SHP77 (cell line): ENCODE results near the gene OAS2.
A peak's percentile ranks its signal among the peaks of the same experiment; 100 is the strongest.

Source experiments
- DNase-seq, 2 experiments: peaks; one replicate each; lab custom pipeline; 2025; lab: John Stamatoyannopoulos, UW

Gene OAS2

DNA sequence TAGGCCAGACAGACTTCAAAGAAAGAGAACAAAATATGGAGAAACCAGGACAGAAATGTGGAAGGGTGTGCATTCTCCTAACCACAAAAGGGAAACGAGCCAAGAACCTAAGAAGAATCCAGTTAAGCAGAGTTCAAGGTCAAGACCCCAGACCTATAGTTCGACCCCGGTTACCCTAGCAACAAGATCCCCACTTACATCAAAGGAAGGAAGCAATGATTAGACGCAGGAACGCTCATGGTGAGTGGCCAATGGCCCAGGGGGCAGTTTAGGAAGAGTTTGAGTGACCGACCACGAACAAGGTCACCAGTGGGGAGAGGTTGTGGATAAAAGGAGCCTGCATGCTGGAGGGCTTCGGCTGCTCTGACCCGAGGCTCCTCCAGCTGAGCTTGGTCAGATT is 36.2 kb downstream of the OAS2 start:
- DNase-seq, result no peak

DNA sequence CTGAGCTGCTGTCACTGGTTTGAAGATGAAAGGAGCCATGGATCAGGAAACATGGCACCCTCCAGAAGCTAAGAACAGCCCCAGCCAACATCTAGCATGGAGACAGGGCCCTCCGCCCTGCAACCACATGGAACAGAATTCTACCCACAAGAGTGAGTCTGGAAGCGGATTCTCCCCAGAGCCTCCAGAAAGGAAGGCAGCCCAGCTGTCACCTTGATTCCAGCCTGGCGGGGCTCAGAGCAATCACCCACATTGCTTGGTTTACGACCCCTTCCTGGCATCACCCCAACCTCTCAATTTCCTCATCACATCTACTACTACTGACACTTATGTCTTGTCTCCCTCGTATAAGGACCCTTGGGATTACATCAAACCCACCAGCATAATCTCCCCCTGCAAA is 38.5 kb downstream of the OAS2 start:
- DNase-seq, result no peak

DNA sequence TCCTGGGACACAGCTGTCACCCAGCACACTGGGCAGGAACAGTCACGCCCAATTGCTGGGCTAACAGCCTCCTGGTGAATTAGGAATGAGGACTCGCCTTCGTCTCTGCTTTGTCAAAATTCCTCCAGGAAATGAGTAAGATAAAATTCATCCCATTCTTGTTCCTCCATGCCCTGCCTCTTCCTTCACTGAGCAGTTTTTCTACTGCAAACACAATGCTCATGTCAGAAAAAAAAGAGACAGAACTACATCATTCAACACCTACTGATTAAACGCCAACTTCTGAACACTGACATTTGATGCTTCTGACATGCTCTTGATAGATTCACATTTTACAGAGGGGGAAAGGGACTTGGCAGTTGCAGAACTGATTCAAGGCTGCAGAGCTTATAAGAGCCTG is 40.7 kb downstream of the OAS2 start:
- DNase-seq, result no peak

DNA sequence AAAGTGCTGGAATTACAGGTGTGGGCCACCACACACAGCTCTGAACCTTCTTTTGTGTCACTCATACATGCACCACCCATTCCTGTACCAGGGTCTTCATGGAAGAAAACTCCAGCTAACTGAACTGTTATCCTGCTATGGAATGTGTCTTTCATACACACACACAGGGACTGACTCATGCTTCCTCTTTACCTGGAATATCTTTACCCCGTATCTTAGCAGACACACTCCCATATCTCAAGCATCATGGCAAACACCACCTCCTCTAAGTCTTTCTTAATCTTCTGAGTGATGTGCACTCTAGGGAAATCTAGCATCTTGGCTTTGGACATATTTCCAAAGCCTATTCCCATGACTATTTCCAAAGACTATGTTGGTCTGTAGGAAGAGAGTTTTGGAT is 43.2 kb downstream of the OAS2 start:
- DNase-seq, result no peak

DNA sequence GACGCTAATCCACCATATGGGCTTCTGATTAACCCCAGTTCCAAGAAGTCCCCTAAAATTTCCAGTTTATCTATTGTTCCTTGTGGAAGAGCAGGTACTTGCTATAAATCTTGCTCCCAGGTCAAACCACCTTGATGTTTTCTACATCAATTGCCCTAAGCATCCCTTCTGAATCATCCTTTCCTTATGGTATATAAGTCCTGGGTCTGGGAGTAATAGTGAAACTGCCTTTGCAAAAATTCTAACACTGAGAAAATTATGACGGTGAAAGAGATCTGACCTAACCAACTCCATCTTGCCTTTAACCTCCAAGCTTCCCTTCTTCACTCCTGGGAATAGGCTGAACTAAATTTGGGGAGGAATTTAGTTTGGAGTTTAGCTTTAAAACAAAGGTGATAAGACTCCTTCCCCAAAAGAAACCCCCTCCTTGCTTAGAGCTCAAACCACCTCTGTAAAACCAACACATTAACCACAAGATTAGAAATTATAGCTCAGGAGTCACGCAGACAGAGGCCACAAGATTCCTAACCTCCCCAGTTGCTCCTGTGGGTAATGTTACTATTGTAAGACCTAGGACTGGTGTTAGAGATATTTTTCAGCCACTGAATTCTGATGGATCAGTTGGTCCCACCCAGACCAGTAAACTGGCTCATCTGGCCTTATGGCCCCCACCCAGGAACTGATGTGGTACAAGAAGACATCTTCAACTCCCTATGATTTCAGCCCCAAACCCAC is 44.4 kb downstream of the OAS2 start:
- no peak for DNase-seq

DNA sequence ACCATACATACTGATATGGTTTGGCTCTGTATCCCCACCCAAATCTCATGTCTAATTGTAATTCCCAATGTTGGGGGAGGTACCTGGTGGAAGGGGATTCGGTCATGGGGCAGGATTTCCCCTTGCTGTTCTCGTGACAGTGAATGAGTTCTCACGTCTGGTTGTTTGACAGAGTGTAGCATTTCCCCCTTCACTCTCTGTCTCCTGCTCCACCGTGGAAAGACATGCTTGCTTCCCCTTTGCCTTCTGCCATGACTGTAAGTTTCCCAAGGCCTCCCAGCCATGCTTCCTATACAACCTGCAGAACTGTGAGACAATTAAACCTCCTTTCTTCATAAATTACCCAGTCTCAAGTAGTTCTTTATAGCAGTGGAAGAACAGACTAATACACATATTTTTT is 49.4 kb downstream of the OAS2 start:
- no peak for DNase-seq

DNA sequence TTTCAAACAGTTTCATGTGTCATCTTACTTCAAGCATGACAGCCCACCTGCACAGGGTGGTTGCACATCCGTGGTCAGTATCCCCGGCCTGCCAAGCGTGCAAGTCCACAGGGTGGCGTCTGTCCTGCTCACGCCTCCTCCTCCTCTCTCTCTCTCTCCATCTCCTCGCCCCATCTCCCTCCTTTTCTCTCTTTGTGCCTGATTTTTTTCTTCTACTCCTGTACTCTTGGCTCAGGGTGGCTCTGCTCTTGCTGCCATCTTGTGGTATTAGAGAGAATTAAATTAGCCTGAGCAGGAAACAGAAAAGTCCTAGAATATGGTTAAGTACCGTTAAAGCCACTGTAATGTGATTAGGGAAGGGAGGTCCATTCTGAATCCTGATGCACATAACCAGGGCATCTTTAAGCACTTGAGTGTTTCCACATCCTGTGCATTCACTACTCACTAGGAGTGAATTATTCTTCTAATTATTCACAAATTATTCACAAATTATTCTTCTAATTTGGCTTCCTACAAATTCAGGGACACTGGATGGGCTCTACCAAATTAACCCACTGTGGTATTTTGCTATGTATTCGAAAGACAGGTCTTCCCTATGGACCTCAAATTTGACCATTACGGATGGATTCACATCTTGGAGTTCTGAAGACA is 52.7 kb downstream of the OAS2 start:
- peak; percentile 52 for DNase-seq

DNA sequence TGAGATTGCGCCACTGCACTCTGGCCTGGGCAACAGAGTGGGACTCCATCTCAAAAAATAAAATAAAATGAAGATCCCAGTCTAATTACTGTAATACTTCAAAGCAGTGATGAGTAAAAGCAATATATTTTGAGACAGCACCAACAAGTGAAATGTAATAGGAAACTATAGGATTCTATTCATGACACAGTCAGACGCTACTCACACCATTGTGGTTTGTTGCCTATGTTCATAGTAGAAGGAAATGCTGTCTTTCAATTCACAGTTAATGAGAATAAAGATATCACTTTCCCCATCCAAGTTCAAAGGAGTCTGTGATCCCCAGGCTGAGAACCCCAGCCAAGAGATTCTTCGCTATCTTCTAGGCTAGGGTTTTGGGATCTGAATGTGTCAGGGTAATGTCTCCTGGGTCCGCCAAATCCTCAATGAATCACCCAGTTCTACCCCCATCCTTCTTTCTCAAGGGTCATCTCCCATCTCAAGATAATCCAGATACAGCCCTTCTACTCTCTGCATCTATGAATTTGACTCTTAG is 61.7 kb downstream of the OAS2 start:
- DNase-seq, result no peak

DNA sequence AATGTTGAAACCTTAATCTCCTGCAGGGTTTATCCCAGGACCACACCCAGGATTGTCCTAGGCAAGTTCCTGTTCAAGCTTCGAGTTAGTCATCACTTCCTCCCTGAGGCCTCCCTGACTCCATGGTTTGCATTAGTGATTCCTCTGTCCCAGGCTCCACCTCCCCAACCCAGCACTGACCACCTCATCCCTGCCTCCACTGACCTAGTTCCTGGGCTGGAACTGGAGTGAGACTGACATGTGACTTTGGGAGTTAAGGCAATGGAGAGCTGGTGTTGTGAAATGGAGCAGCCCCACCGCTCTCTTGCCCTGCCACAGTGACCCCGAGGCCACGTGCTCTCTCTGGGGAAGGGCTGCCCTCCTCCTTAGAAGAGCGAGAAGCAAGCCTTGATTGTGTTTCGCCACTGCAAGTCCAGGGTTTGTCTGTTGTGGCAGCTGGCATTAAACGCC is 62.4 kb downstream of the OAS2 start:
- DNase-seq, result no peak

DNA sequence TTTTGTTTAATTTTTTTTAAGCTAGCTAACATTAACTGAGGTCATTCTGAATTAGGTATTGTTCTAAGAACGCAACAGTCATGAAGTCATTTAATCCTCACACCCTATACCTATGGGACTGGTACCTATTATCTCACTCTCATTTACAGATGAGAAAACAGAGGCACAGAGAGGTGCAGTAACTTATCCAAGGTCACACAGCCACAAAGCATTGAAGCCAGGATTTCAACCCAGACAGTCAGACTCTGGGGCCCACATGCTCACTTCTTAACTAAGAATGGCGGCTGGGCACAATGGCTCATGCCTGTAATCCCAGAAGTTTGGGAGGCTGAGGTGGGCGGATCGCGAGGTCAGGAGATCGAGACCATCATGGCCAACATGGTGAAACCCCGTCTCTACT is 63.2 kb downstream of the OAS2 start:
- DNase-seq, result no peak

DNA sequence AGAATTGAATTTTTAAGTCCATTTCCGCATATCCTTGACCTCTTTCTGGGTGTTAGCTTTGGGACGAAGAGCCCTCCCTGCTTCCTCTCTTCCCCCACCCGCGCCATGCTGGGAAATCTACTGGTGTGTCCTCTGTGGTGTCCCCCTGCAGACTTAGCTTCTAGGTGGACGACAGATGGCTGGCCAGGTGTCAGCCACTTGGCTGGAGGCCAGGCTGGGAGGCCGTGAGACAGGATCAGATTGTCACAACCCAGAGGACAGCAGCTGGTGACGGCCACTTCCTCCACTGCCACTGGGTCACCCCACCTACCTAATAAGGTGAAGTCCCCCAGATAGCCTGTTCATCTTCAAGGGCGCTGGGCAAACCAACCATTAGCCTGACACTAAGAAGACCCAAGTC is 64.9 kb downstream of the OAS2 start:
- DNase-seq, result peak; percentile 73 to 80

DNA sequence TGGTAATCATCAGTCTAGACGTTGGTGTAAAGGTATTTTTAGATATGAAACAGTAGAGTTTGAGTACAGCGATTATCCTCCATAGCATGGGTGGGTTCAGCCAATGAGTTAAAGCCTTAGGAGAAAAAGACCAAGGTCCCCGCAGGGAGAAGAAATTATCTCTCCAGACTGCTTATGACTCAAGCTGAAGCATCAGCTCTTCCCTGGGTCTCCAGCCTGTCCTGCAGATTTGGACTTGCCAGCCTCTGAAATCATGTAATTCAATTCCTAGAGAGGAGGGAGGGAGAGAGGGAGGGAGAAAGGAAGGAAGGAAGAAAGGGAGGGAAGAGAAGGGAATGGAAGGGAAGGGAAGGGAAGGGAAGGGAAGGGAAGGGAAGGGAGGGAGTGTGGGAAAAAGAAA is 66.2 kb downstream of the OAS2 start:
- DNase-seq, result no peak

DNA sequence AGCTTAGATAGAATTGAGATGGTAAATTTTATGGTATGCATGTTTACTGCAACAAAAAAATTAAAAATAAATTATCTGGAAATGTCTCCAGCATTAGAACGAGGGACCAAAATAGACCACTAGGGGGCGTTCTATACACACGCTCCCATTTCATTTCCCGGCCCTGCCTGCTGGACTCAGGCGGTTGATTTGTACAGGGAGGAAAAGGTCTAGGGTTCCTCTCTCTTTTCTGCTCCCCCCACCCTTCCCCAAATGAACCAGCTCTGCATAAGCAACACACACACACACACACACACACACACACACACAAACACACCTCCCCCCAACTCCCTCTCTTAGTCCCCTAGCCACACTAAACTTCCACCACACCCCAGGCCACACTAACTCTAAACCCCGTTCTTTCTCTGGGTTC is 70.4 kb downstream of the OAS2 start:
- DNase-seq, result peak; percentile 50 to 70

DNA sequence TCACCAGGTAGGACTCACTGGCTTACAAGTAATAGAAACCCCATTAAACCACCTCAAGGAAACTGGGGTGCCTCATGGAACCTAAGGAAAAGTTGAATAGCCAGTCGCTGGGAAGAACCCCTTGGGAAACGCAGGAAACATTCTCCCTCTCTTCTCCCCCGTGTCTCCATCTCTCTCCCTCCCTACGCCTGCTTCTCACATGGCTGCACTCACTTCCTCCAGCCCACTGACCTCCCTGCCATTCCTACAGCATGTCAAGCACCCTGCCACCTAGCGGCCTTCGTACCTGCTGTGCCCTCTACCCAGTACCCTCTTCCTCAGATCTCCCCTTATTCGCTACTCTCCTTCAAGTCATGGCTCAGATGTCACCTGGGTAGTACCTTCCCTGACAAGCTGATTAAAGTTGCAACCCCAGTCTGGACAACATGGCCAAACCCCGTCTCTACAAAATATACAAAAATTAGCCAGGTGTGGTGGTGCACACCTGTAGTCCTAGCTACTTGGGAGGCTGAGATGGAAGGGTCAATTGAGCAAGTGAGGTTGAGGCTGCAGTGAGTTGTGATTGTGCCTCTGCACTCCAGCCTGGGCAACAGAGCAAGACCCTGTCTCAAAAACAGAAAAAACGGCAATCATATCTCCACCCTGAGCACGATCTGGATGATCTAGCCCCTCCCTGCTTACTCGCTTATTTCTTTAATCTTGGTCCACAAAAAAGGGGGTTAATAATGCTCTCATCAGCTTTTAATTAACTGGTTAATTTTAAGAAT is 71.8 kb downstream of the OAS2 start:
- DNase-seq, result peak; percentile 56 to 86

DNA sequence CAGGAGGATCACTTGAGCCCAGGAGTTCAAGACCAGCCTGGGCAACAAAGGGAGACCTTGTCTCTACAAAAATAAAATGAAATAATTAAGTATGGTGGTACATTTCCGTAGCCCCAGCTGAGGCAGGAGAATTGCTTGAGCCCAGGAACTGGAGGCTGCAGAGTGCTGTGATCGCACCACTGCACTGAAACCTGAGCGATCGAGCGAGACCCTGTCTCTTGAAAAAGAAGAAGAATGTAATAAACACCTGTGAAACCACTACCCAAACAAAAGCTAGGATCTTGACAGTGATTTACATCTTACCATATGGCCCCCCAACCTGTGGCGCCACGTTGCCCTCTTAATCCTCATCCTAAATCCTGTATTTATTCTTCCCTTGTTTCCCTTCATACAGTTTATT is 72.5 kb downstream of the OAS2 start:
- DNase-seq, result no peak

DNA sequence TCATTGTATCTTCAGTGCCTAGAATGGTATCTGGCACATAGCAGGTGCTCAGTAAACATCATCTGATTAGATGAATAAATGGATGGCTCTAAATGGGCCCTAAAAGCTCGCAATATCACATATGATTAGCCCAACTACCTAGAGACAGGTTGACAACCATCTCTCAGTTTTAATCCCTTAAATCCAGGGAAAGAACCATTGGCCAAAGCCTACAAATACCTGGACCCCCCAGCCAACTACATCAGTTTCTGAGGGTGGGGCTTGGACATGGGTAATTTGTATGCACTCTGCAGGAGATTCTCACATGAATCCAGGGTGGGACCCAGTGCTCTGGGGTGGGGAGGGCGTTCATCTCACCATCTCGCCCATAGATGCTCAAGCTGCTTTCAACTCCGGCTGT is 73.4 kb downstream of the OAS2 start:
- no peak for DNase-seq

DNA sequence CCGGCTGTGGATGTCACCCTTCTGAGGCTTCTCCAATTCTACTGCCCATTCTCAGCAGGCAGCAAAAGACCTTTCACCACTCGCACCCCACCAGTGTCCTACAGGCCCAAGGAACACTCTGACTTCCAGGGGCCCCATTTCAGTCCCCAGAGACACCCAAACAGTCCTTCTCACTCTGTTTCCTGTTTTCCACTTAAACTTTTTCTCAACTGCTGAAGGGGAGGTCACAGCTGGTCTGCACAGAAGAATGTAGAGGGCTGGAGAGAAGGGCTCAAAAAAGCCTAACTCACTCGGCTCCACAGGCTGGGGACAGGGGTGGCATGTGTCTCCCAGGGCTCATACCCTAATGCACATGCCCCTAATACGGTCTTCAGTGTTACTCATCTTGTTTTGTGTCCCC is 74.0 kb downstream of the OAS2 start:
- DNase-seq, result no peak

DNA sequence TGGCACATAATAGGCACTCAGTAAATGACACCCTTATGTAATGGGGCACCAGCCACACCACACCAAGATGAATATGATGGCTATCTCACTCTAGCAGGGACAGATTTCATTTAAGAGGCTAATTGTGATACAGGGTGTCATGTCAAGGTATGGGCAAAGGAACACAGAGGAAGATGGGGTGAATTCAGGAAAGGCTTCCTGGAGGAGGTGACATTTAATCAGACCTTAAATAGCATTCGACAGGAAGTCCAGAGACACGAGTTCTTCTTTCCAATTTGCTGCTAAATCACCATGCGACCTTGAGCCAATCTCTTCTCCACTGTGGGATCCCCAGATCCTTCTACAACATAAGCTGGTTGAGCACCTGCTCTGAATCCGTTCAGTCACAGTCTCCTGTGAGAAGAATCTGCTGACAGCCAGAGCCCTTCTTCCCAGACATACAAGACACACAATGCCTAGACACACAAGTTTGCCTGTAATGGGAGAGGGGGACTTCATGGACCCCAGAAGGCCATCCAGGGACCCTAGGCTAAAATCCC is 76.7 kb downstream of the OAS2 start:
- no peak for DNase-seq

DNA sequence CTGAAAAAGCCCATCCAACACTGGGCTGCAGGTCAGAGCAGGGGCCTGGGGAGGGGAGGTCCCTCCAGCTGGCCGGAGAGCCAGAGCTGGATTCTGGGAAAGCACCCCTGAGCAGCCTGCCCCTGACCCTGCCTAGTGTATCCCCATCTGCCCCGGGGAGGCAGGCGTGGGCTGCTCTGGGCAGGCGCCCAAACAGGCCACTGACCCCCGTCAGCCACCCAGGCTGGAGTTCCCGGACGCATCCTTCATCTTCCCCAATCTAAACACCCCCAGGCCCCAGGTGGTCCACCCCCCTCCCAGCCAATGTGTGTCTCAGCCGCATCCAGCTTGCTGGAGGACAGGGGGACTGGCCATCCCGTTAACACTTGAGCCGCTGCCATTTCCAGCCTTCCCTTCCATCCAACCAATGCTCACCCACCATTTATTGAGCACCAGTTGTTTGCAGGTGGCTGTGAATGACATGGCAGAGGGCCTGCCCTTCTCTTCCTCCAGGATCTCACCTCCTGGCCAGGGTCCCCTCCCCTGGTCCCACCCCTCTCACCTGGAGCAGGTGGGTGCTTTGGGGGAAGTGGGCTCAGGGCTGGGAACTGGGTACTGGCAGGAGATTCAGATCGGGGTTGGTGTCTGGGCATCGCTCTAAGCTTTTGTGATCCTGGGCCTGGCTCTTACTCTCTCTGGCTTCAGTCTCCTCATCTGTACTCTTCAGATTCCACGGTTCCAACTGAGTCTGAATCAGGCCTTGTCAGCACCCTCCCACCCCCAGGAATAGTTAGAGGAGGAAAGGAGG is 77.5 kb downstream of the OAS2 start:
- DNase-seq, result no peak

DNA sequence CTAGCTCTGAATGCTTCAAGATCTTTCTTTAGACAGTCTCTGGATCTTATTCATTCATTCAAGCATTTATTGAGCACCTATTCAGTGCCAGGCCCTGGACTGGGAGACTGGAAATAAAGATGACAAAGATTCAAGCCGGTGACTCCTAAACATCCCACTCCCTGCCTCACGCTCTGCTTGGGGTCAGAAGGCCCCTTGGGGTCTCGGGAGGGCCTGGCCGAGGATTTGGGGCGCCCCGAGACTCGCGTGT is 78.0 kb downstream of the OAS2 start:
- DNase-seq, result no peak

DNA sequence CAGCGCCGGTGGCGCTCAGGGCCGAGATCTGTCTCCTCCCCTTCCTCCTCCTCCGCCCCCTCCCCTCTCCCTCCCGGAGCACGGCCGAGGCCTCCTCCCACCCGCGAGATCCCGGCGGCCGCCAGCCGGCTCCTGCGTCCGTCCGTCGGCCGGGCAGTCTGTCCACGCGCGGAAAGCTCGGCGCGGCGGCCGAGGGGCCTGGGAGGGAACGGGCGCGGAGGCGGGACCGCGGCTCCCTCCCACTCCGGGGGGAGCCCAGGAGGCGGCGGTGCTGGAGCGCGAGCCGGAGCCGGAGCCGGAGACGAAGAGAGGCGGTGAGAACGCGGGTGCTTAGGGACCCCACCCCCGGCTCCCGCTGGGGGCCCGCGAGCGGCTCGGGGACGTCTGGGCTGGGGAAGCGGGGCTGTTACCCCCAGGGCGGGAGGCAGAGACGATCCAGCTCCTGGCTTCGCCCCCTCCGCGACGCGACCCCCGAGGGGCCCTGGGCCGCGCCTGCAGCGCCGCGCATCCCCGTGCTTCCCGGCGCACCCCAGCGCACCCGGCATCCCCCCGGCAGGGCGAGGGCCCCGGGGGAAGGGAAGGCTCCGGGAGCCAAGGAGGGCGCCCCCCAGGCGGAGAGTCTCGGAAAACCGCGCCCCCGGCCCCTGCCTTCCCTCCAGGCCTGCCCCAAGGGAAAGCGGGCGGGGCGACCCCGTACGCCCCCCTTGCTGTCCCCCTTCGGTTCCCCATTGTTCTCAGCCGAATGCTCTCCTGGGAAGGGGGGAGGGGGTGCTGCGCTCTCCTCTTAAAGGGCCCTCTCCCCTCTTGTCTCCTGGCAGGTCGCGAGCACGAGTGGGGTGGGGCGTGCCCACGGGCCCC is 78.5 kb downstream of the OAS2 start, which contains the start of gene DTX1:
Gene DTX1, plus strand, starts transcription at position 100 of the 858 bp plus-strand sequence. CDS start 1,463 bp downstream, outside the sequence.
- DNase-seq, result no peak
